ENCODE data around the gene SINHCAF.

- TF ChIP-seq CTCF (IDR thresholded peaks at IDR 0.05; ENCODE audit: low read depth, low read length): no peak
- TF ChIP-seq EZH2phosphoT487 (IDR thresholded peaks at IDR 0.05; ENCODE audit: low read depth): no peak
Observed at GRCh38 chr12:31325524-31325875, 450 bp downstream of the SINHCAF start.

Measured in OCI-LY3 (cell line).